H1 (cell line): ENCODE results near the gene NRL. TPM values are rescaled to one million over a fixed set of nuclear protein-coding genes. Genes with fewer than 3 reads are reported as not detected.

ENCODE experiments used
- KDM4A ChIP-seq: IDR thresholded peaks from one replicate; pipeline ENCODE4 v1.7.1; 2012; ENCODE audit warnings: low read depth, mild to moderate bottlenecking, moderate library complexity, low read length, inconsistent platforms; ENCODE audit not compliant: severe bottlenecking
- POLR2AphosphoS5 ChIP-seq: IDR thresholded peaks from 2 replicates; pipeline ENCODE4 v1.6.1; 2011; ENCODE audit warnings: low read depth, low read length
- SIN3A ChIP-seq, 2 experiments: IDR thresholded peaks in 1 of 2; conservative IDR thresholded peaks in 1 of 2; 2 replicates each; pipeline ENCODE4 v1.6.1; 2011 to 2012; ENCODE audit warnings: low read length in 2 of 2, improper control_type of control experiment in 1 of 2, low read depth in 1 of 2, mild to moderate bottlenecking in 1 of 2
- SP2 ChIP-seq: IDR thresholded peaks from 2 replicates; pipeline ENCODE4 v1.6.1; 2012; ENCODE audit warnings: mild to moderate bottlenecking, low read length, inconsistent platforms
- polyA plus RNA-seq, 7 experiments: library from polyadenylated mRNA; depleted of rRNA in 3 of 7; stranded (reverse) in 5 of 7; unstranded in 2 of 7; fragments of >200 nt in 5 of 7; fragments of 200-250 nt in 2 of 7; gene quantifications; 1 replicate in 5 of 7; 2 replicates in 1 of 7; 4 replicates in 1 of 7; pipeline versions ENCODE4 v1.2.1 to v1.2.3, GENCODE V29; 2011 to 2013; ENCODE audit warnings: missing spikeins in 2 of 7, mixed read lengths in 2 of 7
- total RNA-seq: library from RNA; stranded (reverse); fragmentation: NEBNext Ultra II Directional; extraction: Animal tissue kit (Norgen Biotek cat#: 25700); gene quantifications from 2 replicates; pipeline ENCODE4 v1.2.1, GENCODE V29; 2021

NRL gene
- total and polyA plus RNA-seq, 2 of the 8 experiments (the other 6 are each of a cell fraction or from before 2014, with no cell fraction given) = 1.1 to 2.2 TPM

- TF ChIP-seq SIN3A (conservative IDR thresholded peaks at IDR 0.05 in 1 of 2, IDR thresholded peaks at IDR 0.05 in 1 of 2; ENCODE audit: low read depth in 1 of 2, low read length in 2 of 2) = no peak
- no peak for TF ChIP-seq KDM4A
- TF ChIP-seq POLR2AphosphoS5 = no peak
- TF ChIP-seq SP2 = no peak
Measured at GRCh38 chr14:24108336-24108874, 6.3 kb downstream of the NRL start (continued).
